ENCODE data around the gene SSR4. TPM values are rescaled to one million over a fixed set of nuclear protein-coding genes. Genes with fewer than 3 reads are reported as not detected.

The SSR4 gene
- total RNA-seq, 1 donor from 2014 or later = 78.9 TPM

DNA sequence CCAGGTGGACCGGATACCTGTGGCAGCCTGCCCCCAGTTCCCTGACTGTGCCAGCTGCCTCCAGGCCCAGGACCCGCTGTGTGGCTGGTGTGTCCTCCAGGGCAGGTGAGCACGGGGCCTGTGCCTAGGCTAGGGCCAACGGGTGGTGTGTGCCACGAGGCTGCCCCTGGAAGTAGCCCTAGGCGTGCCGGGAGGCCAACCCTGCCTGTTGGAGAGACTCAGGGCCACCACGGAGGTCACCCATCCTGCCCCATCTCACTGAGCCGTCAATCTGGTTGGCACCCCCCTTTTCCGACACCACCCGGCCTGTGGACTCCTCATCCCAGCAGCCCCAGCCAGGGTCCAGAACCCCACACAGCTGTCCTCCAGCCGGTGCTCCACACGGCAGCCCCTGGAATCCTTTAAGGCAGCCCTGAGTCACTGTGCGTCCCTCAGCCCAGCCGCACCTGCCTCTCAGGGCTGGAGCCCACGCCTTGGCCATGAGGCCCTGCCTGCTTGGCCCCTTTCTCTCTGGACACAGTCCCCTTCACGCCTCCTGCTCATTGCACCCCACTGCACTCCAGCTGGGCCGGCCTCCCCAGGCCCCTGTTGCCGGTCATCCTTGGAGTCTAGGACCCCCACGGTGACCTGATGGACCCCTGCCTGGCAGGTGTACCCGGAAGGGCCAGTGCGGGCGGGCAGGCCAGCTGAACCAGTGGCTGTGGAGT, 25.2 kb upstream of the SSR4 start:
- no peak for DNase-seq

DNA sequence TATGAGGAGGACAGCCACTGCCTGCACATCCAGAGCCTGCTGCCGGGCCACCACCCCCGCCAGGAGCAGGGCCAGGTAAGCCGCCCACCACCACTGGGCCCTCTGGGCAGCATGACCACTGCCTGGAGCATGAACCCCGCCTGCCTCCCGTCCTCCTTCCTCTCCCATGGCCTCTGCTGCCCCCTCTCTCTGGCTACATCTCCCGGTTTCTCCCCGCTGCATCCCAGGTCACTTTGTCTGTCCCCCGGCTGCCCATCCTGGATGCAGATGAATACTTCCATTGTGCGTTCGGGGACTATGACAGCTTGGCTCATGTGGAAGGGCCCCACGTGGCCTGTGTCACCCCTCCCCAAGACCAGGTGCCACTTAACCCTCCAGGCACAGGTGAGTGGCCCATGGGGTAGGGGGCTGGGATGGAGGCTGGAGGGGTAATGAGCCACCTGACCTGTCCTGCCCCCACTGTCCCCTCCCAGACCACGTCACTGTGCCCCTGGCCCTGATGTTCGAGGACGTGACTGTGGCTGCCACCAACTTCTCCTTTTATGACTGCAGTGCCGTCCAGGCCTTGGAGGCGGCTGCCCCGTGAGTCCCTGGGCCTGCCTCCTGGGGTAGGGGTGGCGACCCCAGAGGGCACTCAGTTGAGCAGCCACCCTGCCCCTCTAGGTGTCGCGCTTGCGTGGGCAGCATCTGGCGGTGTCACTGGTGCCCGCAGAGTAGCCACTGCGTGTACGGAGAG, 24.4 kb upstream of the SSR4 start:
- DNase-seq = no peak

DNA sequence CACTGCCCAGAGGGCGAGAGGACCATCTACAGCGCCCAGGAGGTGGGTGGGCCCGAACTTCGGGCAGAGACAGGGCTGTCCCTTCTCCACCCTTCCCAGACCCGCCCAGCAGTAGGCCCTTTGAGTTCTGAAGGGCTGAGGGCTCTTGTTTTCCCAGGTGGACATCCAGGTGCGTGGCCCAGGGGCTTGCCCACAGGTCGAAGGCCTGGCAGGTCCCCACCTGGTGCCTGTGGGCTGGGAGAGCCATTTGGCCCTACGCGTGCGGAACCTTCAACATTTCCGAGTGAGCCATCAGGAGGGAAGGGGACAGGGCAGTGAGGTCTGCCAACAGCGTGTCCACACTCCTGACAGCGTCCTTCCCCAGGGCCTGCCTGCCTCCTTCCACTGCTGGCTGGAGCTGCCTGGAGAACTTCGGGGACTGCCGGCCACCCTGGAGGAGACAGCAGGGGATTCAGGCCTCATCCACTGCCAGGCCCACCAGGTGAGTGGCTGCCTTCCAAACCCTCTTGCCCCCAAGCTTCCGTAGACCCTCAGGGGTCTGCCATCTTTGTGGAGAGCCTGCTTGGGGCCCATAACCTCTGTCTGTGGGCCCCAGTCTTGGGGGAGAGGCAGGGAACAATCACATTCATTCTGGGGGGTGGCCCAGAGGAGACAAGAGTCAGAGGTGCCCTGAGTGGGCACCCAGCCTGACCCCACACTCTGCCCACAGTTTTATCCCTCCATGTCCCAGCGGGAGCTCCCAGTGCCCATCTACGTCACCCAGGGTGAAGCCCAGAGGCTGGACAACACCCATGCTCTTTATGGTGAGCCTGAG, 23.7 kb upstream of the SSR4 start:
- no peak for DNase-seq

DNA sequence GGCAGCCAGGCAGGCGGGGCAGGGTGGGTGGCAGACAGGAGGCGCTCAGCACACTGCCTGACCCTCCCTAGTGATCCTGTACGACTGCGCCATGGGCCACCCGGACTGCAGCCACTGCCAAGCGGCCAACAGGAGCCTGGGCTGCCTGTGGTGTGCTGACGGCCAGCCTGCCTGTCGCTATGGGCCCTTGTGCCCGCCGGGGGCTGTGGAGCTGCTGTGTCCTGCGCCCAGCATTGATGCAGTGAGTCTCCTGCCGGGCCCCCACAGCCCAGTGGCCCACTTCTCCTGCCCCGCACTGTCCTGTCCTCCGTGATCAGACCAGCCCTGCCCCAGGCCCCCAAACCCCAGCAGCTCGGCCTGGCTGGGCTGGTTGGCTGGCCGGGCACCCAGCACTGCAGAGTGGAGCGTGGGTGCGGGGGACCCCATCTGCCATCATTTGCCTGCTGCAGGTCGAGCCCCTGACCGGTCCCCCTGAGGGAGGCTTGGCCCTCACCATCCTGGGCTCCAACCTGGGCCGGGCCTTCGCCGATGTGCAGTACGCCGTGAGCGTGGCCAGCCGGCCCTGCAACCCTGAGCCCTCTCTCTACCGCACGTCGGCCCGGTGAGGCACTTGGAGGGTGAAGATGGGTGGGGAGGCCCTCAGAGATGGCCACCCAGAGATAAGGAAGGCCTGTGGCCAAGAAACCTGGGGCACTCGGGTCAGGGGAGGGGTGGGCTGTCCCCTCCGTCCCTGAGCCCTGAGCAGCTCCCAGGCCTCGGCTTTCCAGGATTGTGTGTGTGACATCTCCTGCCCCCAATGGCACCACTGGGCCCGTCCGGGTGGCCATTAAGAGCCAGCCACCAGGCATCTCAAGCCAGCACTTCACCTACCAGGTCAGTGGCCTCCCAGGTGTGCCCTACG, 22.8 kb upstream of the SSR4 start:
- DNase-seq = no peak

- no peak for DNase-seq
These were observed 21.9 kb upstream of the SSR4 start for GRCh38 chrX:153772316-153773217.

GRCh38 chrX:153773218-153773611, 21.3 kb upstream of the SSR4 start:
- no peak for DNase-seq

DNA sequence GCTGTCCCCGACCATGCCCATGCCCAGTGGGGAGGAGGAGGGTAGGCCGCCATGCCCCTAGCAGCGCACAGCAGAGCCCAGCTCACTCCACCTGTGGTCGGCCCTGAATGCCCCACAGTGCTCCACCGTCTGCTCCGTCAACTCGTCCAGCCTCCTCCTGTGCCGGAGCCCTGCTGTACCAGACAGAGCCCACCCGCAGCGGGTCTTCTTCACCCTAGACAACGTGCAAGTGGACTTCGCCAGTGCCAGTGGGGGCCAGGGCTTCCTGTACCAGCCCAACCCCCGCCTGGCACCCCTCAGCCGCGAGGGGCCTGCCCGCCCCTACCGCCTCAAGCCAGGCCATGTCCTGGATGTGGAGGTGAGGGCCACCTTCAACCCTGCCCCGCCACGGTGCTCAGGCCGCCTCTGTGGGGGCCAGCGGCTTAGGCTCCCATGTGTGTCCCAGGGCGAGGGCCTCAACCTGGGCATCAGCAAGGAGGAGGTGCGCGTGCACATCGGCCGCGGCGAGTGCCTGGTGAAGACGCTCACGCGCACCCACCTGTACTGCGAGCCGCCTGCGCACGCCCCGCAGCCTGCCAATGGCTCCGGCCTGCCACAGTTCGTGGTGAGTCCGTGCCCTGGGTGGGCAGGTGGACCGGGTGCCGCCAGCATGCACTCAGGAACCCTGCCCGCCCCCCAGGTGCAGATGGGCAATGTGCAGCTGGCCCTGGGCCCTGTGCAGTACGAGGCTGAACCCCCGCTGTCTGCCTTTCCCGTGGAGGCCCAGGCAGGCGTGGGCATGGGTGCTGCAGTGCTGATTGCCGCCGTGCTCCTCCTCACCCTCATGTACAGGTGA, 20.5 kb upstream of the SSR4 start:
- DNase-seq = no peak

DNA sequence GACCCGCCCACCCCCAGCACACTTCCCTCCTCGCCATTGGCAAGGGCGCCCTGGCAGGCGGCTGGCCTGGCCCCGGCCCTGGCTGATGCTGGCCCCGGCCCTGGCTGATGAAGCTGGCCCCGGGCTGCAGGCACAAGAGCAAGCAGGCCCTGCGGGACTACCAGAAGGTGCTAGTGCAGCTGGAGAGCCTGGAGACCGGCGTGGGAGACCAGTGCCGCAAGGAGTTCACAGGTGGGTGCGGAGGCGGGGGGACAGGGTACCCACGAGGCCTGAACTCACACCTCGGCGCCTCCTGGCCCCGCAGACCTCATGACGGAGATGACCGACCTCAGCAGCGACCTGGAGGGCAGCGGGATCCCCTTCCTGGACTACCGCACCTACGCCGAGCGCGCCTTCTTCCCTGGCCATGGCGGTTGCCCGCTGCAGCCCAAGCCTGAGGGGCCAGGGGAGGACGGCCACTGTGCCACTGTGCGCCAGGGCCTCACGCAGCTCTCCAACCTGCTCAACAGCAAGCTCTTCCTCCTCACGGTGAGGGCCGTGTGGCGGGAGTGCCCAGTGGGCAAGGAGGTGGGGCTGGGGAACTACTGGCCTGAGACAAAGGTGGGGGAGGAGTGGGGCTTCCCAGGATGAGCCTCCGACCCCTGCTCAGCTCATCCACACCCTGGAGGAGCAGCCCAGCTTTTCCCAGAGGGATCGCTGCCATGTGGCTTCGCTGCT, 19.7 kb upstream of the SSR4 start:
- DNase-seq = no peak

DNA sequence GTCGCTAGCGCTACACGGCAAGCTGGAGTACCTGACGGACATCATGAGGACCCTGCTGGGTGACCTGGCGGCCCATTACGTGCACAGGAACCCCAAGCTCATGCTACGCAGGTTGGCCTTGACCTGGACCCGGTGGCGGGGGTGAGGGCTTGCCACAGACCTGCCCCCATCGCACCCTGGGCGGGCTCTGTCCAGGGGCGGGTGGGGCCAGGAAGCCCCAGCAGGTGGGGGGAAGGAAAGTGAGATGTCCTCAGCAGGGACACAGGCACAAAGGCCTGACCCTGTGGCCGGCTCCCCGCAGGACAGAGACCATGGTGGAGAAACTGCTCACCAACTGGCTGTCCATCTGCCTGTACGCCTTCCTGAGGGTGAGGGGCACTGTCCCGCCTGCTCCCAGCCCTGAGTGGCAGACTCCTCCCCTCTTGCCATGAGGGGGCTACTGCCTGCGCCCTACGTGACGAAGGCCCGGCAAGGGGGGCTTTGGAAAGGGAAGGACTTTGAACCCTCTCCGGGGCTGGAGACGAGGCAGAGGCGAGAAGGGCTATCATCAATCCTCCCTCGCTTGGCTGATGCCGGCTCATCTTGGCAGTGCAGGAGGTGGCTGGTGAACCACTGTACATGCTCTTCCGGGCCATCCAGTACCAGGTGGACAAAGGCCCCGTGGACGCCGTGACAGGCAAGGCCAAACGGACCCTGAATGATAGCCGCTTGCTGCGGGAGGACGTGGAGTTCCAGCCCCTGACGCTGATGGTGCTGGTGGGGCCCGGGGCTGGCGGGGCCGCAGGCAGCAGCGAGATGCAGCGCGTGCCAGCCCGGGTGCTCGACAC, 19.0 kb upstream of the SSR4 start:
- no peak for DNase-seq

DNA sequence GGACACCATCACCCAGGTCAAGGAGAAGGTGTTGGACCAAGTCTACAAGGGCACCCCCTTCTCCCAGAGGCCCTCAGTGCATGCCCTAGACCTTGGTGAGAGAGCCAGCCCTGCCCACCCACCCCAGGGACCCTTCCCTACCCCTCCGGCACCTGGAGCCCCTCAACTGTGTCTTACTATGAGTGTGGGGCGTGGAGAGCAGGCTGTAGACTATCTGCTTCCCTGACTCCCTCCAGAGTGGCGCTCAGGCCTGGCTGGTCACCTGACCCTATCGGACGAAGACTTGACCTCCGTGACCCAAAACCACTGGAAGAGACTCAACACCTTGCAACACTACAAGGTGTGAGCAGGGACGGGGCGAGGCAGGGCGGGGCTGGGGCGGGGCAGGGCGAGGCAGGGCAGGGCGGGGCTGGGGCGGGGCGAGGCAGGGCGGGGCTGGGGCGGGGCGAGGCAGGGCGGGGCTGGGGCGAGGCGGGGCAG, 18.3 kb upstream of the SSR4 start:
- no peak for DNase-seq

GRCh38 chrX:153776611-153777045, 17.8 kb upstream of the SSR4 start:
- no peak for DNase-seq

GRCh38 chrX:153777261-153778090, 17.0 kb upstream of the SSR4 start:
- no peak for DNase-seq

DNA sequence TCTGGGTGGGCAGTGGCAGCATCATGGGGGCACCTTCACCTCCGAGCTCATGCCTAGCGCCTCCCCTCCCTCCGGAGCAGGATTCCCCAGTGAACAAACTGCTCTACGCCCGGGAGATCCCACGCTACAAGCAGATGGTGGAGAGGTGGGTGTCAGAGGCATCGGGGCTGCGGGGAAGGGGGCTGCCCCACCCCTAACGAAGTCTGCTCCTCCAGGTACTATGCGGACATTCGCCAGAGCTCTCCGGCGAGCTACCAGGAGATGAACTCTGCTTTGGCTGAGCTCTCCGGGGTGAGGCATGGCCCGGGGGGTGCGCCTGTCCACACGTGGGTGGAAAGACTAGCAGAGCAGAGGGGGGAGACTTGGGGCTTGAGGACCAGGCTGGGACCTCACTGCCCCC, 16.3 kb upstream of the SSR4 start:
- no peak for DNase-seq

GRCh38 chrX:153778684-153779101, 15.8 kb upstream of the SSR4 start:
- DNase-seq = no peak

DNA sequence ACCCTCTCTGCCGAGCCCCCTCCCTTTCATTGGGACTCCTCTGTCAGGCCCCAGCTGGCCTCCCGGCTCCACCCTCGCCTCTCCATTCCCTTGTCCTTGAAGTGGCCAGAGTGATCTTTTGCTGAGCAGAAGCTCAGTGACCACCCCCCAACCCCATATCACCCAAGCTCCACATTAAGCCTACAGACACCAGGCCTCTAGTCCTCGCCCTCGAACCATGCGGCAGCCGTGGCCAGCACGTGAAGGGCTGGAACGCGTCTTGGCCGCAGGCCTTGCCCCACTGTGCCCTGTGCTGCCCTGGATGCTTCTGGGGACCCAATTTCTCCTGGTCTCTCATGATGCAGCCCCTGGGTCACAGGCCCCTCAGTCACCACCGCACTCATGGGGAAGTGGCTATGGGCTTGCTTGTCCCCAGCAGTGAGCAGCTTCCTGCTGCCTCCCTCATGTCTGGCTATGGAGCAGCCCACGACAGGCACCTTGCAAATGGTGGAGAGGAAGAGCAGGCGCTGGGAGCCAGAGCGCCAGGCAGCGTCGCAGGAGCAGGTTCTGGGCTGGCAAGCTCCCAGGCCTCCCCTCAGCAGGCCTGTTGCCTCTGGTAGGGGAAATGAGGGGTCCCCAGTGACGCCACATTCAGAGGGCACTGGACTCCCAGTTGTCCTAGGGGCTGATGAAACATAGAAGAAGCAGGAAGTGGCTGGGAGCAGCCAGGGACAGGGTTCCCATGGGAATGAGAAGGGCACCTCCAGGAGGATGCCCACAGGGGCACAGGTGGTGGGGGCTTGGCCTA, 14.4 kb upstream of the SSR4 start:
- DNase-seq = no peak

DNA sequence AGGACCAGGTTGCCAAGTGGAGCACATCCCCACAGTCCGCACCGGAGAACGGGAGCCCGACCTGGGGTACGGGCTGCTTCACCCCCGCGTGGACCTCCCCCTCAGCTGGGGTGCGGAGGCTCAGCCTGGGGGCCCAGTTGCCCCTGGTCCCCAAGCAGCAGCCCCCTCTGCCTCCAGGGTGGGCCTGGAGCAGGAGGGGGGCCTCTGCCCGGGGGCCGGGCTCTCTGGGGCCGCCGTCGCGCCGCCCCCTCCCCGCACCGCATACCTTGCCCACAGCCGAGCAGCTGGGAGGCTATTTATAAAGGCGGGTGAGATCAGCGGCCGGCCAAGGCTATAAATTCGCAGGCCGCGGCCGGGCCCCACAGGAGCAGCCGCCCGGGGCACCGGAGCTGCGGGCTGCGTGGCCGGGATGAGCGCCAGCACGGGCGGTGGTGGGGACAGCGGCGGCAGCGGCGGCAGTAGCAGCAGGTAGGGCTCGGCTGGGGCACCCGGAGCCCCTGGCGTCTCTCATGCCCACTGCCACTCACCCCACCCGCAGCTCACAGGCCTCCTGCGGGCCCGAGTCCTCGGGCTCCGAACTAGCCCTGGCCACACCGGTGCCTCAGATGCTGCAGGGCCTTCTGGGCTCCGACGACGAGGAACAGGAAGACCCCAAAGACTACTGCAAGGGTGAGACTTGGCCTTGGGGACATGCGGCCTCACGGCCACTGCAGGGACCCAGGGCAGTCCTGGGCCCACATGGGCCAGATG, 13.6 kb upstream of the SSR4 start, which contains the start of gene SRPK3:
Gene SRPK3 (plus strand): TSS at position 364 of the 750 bp plus-strand sequence. CDS start 46 bp downstream, at position 410.
- no peak for DNase-seq

Measured in occipital lobe (tissue), 2 donors.